ENCODE measurements around the gene MAST1.
A peak's percentile ranks its signal among the peaks of the same experiment; 100 is the strongest.

MAST1 gene

GRCh38 chr19:12791345-12792050 is 46.8 kb upstream of the MAST1 start, which contains the start of gene JUNB:
Gene JUNB, plus strand, starts transcription at chr19:12791486. Its CDS starts 286 bp downstream, at chr19:12791772.
- TF ChIP-seq CTCF (IDR thresholded peaks at IDR 0.05; ENCODE audit: control insufficient read depth, insufficient read depth, low read depth, low read length, missing control alignments) = no peak
- peak; percentile 90 for DNase-seq (ENCODE audit: low read depth)

GRCh38 chr19:12792051-12792852 is 46.1 kb upstream of the MAST1 start:
- no peak for DNase-seq (ENCODE audit: low read depth)
- H3K4me3 ChIP-seq (ENCODE audit: control insufficient read depth, low read depth, low read length) = peak overlapping the region; percentile 94
- TF ChIP-seq CTCF (IDR thresholded peaks at IDR 0.05; ENCODE audit: control insufficient read depth, insufficient read depth, low read depth, low read length, missing control alignments) = no peak

More at GRCh38 chr19:12791345-12792050, 46.8 kb upstream of the MAST1 start, which contains the start of gene JUNB:
- H3K4me3 ChIP-seq (ENCODE audit: control insufficient read depth, low read depth, low read length) = peak within 1 kb of the TSS; percentile 94

- no peak for TF ChIP-seq CTCF (IDR thresholded peaks at IDR 0.05; ENCODE audit: control insufficient read depth, insufficient read depth, low read depth, low read length, missing control alignments)
- H3K4me3 ChIP-seq (ENCODE audit: control insufficient read depth, low read depth, low read length) = peak overlapping the region; percentile 94
- no peak for DNase-seq (ENCODE audit: low read depth)
Observed at GRCh38 chr19:12792853-12793289, 45.4 kb upstream of the MAST1 start.

GRCh38 chr19:12793290-12794195 is 44.8 kb upstream of the MAST1 start:
- peak overlapping the region; percentile 94 for H3K4me3 ChIP-seq (ENCODE audit: control insufficient read depth, low read depth, low read length)
- no peak for TF ChIP-seq CTCF (IDR thresholded peaks at IDR 0.05; ENCODE audit: control insufficient read depth, insufficient read depth, low read depth, low read length, missing control alignments)
- no peak for DNase-seq (ENCODE audit: low read depth)

- no peak for DNase-seq (ENCODE audit: low read depth)
- no peak for TF ChIP-seq CTCF (IDR thresholded peaks at IDR 0.05; ENCODE audit: control insufficient read depth, insufficient read depth, low read depth, low read length, missing control alignments)
- peak overlapping the region; percentile 94 for H3K4me3 ChIP-seq (ENCODE audit: control insufficient read depth, low read depth, low read length)
Observed at GRCh38 chr19:12794196-12794941, 43.9 kb upstream of the MAST1 start.
